ENCODE data around the gene ZNF695.

The ZNF695 gene

GRCh38 chr1:246954126-246954525 lies 53.7 kb downstream of the ZNF695 start:
- DNase-seq, result no peak

- DNase-seq, result no peak
These were observed 56.4 kb downstream of the ZNF695 start for GRCh38 chr1:246951413-246951812.

DNA sequence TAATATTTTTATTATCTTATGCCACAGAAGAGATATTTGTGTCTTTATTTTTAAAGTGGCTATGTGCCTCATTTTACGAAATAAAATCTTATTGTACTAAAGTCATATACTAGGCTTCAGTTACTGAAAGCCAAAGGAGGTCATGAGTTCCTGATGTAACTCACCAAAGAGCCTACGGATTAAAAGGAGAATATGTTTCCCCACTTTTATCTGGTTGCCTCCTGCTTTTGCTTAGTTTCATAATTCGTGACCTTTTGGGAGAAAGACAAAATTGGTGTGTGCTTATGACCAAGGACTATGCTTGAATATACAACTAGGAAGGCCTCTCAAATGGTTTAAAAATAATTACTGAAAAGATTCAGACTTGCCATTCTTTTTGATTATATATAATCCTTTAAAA lies 57.9 kb downstream of the ZNF695 start:
- no peak for DNase-seq

DNA sequence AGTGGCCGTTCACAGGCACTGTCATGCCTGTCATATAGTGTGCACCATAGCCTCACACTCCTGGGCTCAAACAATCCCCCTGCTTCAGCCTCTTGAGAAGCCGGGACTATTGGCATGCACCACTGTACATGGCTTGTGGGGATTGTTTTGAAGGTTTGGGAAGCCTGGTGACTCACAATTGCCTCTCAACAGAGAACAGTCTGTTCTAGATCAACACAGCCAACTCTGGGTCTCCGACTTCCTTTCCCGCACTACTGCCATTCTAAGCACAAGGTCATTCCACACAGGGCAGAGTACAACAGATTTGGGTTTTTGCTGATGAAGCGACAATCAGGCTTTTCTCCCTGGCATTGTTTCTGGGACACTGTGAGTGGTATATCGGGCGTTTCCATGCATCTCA lies 60.6 kb downstream of the ZNF695 start:
- DNase-seq, result no peak

DNA sequence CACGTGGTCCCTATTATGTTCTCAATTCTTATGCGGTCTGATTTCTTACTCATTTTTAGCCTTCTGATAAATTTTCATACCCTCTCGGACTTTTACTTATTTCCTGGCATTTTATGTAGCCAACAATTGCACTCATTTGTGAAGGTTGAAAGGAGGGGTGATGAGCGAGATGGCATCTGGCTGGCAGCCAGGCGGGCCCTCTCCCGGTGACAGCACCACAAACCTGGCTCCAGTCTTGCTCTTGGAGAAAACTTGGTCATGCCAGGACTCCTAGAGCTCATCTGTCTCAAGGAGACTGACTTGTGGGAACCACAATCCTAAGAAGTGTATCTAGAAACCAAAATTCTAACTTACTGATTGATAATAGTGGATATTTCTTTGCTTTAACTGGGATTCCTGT lies 61.5 kb downstream of the ZNF695 start:
- DNase-seq, result no peak

All from NCI-H526 (cell line).